ENCODE results near the gene KCNIP4. TPM values are rescaled to one million over a fixed set of nuclear protein-coding genes. Genes with fewer than 3 reads are reported as not detected.

The KCNIP4 gene
- total and polyA plus RNA-seq, 2 of the 8 experiments (the other 6 are each of a cell fraction or from before 2014, with no cell fraction given): 0.06 TPM; not detected in 1

- Histone ChIP-seq H2AFZ (ENCODE audit: low read length) (no peak overlapping the region), H3K36me3 (ENCODE audit: control insufficient read depth in 2 of 4, insufficient read depth in 4 of 4, low read length in 3 of 4) (no peaks in the 10 kb centered on the region), H4K20me1 (replicated peaks in 1 of 2; ENCODE audit: control insufficient read depth in 1 of 2, insufficient read depth in 2 of 2, low read length in 2 of 2) (no peaks in the 10 kb centered on the region), H3K4me2 (ENCODE audit: insufficient read depth in 1 of 2, low read depth in 2 of 2, low read length in 2 of 2) (no peak overlapping the region), H2BK20ac (ENCODE audit: low read length) (no peak overlapping the region), H2AK5ac (ENCODE audit: low read depth, low read length) (no peak overlapping the region), H2BK5ac (ENCODE audit: low read depth, low read length) (no peak overlapping the region), H3K4me1 (replicated peaks in 1 of 4; ENCODE audit: control insufficient read depth in 3 of 4, insufficient read depth in 4 of 4, low read length in 3 of 4) (no peaks in the 10 kb centered on the region), H3K23me2 (ENCODE audit: low read depth, low read length) (no peaks in the 10 kb centered on the region), H3K27me3 (replicated peaks in 1 of 4; ENCODE audit: control insufficient read depth in 3 of 4, extremely low read depth in 1 of 4, insufficient read depth in 3 of 4, low read length in 3 of 4) (no peaks in the 10 kb centered on the region), H3K18ac (ENCODE audit: extremely low read depth, low read length) (no peak overlapping the region), H3K79me2 (ENCODE audit: control insufficient read depth in 1 of 2, insufficient read depth in 2 of 2, low read length in 2 of 2) (no peaks in the 10 kb centered on the region), H3K9me3 (ENCODE audit: insufficient read depth in 2 of 2, low read depth in 1 of 2, low read length in 1 of 2) (no peaks in the 10 kb centered on the region), H3K4ac (replicated peaks; ENCODE audit: insufficient read length, low read depth, low read length) (no peak overlapping the region), H3K27ac (ENCODE audit: low read depth, low read length) (no peak overlapping the region), H2BK120ac (replicated peaks; ENCODE audit: low read depth, low read length) (no peak overlapping the region), H2BK12ac (ENCODE audit: low read depth, low read length) (no peak overlapping the region), H4K5ac (ENCODE audit: insufficient read length, low read depth, low read length) (no peak overlapping the region), H4K8ac (ENCODE audit: extremely low read depth, insufficient read depth, low read length) (no peak overlapping the region), H4K91ac (replicated peaks; ENCODE audit: insufficient read length, low read length) (no peak overlapping the region), H2BK15ac (ENCODE audit: low read length) (no peak overlapping the region), H3K14ac (ENCODE audit: insufficient read length) (no peak overlapping the region), H3K23ac (ENCODE audit: insufficient read length) (no peak overlapping the region), H3K4me3 (ENCODE audit: extremely low read depth in 1 of 4, insufficient read depth in 2 of 4, low read depth in 3 of 4, low read length in 4 of 4) (no peak overlapping the region), H3K79me1 (ENCODE audit: low read depth, low read length) (no peaks in the 10 kb centered on the region), H3K9ac (replicated peaks in 1 of 4; ENCODE audit: extremely low read depth in 1 of 4, low read depth in 3 of 4, low read length in 3 of 4) (no peak overlapping the region), H3K56ac (replicated peaks; ENCODE audit: insufficient read length, low read depth, low read length) (no peak overlapping the region)
- TF ChIP-seq BACH1 (IDR thresholded peaks at IDR 0.05; ENCODE audit: low read length): no peak
- TF ChIP-seq CTBP2 (IDR thresholded peaks at IDR 0.05; ENCODE audit: borderline replicate concordance, insufficient read depth, insufficient read length, low read length): no peak
- no peak for TF ChIP-seq POLR2A (IDR thresholded peaks at IDR 0.05; ENCODE audit: control extremely low read depth in 1 of 2, low read depth in 2 of 2, low read length in 2 of 2)
- TF ChIP-seq YY1 (IDR thresholded peaks at IDR 0.05; ENCODE audit: low read depth, low read length): no peak
- TF ChIP-seq SP4 (IDR thresholded peaks at IDR 0.05; ENCODE audit: low read length): no peak
- TF ChIP-seq TAF7 (optimal IDR thresholded peaks at IDR 0.05; ENCODE audit: borderline replicate concordance, low read depth, low read length): no peak
- TF ChIP-seq BCL11A (IDR thresholded peaks at IDR 0.05; ENCODE audit: low read depth in 2 of 2, low read length in 2 of 2): no peak
- no peak for TF ChIP-seq SIRT6 (IDR thresholded peaks at IDR 0.05; ENCODE audit: low read length)
- no peak for TF ChIP-seq SUZ12 (IDR thresholded peaks at IDR 0.05; ENCODE audit: low read length)
- no peak for TF ChIP-seq RAD21 (IDR thresholded peaks at IDR 0.05 in 1 of 2, conservative IDR thresholded peaks at IDR 0.05 in 1 of 2; ENCODE audit: low read depth in 2 of 2, low read length in 2 of 2)
- TF ChIP-seq SP1 (IDR thresholded peaks at IDR 0.05; ENCODE audit: low read depth, low read length): no peak
- no peak for TF ChIP-seq HDAC6 (IDR thresholded peaks at IDR 0.05; ENCODE audit: low read depth, low read length)
- TF ChIP-seq E2F6 (IDR thresholded peaks at IDR 0.05): no peak
- TF ChIP-seq RFX5 (IDR thresholded peaks at IDR 0.05; ENCODE audit: borderline replicate concordance, low read depth, low read length): no peak
- DNase-seq (ENCODE audit: low read depth in 1 of 2, low spot score in 2 of 2): no peak
- POLR2A ChIA-PET (ENCODE audit: partially characterized antibody): no interaction called here
- FAIRE-seq: no peak
- CTCF ChIA-PET (ENCODE audit: partially characterized antibody): no interaction called here
Measured at GRCh38 chr4:20895208-20895607, 1053.4 kb downstream of the KCNIP4 start.

Measured in H1 (cell line).